NT2/D1 (cell line): ENCODE measurements around the gene TMEM154.

Experiments
- DNase-seq: peaks from one replicate; pipeline ENCODE4 v3.0.0-alpha.2; 2011; ENCODE audit warnings: low read depth, low spot score
- H3K27me3 ChIP-seq: 2 replicates; pipeline ENCODE4 v1.6.0; 2011; ENCODE audit warnings: mild to moderate bottlenecking; ENCODE audit not compliant: insufficient read length, insufficient read depth
- H3K36me3 ChIP-seq: 2 replicates; pipeline ENCODE4 v1.6.1; 2011; ENCODE audit warnings: mild to moderate bottlenecking, low read length, mixed read lengths; ENCODE audit not compliant: insufficient read depth, insufficient read length
- H3K4me1 ChIP-seq: 2 replicates; pipeline ENCODE4 v1.5.1; 2011; ENCODE audit not compliant: insufficient read depth, insufficient read length
- H3K4me3 ChIP-seq: 2 replicates; pipeline ENCODE4 v1.5.1; 2011; ENCODE audit warnings: low read depth; ENCODE audit not compliant: insufficient read length
- H3K9ac ChIP-seq: 2 replicates; pipeline ENCODE4 v1.6.0; 2011; ENCODE audit warnings: low read depth; ENCODE audit not compliant: insufficient read length
- H3K9me3 ChIP-seq: 2 replicates; pipeline ENCODE4 v1.5.1; 2011; ENCODE audit warnings: mild to moderate bottlenecking, low read length; ENCODE audit not compliant: insufficient read depth
- SUZ12 ChIP-seq: IDR thresholded peaks from 2 replicates; pipeline ENCODE4 v1.6.1; 2011; ENCODE audit not compliant: insufficient read length, insufficient read depth; ENCODE audit errors: extremely low read depth
- YY1 ChIP-seq: IDR thresholded peaks from 2 replicates; pipeline ENCODE4 v1.6.1; 2011; ENCODE audit not compliant: insufficient read length, insufficient read depth
- ZNF274 ChIP-seq: IDR thresholded peaks from 2 replicates; pipeline ENCODE4 v1.6.1; 2011; ENCODE audit warnings: mild to moderate bottlenecking, low read depth, low read length

TMEM154 gene

GRCh38 chr4:152585023-152585441 lies 94.8 kb downstream of the TMEM154 start:
- Histone ChIP-seq H3K27me3 (no peaks in the 10 kb centered on the region), H3K36me3 (no peaks in the 10 kb centered on the region), H3K9ac (no peak overlapping the region), H3K9me3 (peaks cover 7% of the 10 kb centered on the region; the same call in 1 of the 2 replicates), H3K4me3 (no peak overlapping the region), H3K4me1 (no peaks in the 10 kb centered on the region)
- DNase-seq, result no peak
- TF ChIP-seq YY1, result no peak
- TF ChIP-seq ZNF274, result no peak
- no peak for TF ChIP-seq SUZ12

GRCh38 chr4:152581536-152582160 lies 98.1 kb downstream of the TMEM154 start:
- no peaks in the 10 kb centered on the region for H3K4me1 ChIP-seq
- H3K4me3 ChIP-seq, result no peak overlapping the region
- no peak overlapping the region for H3K9ac ChIP-seq
- H3K9me3 ChIP-seq, result no peaks in the 10 kb centered on the region
- no peaks in the 10 kb centered on the region for H3K36me3 ChIP-seq
- DNase-seq, result no peak
- no peaks in the 10 kb centered on the region for H3K27me3 ChIP-seq
- TF ChIP-seq SUZ12 (no peak), ZNF274 (no peak), YY1 (no peak)

GRCh38 chr4:152579916-152580315 lies 99.9 kb downstream of the TMEM154 start:
- H3K9ac ChIP-seq, result no peak overlapping the region
- no peaks in the 10 kb centered on the region for H3K36me3 ChIP-seq
- DNase-seq, result no peak
- no peaks in the 10 kb centered on the region for H3K27me3 ChIP-seq
- TF ChIP-seq YY1, result no peak
- no peak for TF ChIP-seq SUZ12
- TF ChIP-seq ZNF274, result no peak
- no peaks in the 10 kb centered on the region for H3K4me1 ChIP-seq
- no peaks in the 10 kb centered on the region for H3K9me3 ChIP-seq
- H3K4me3 ChIP-seq, result no peak overlapping the region

- H3K9ac ChIP-seq, result no peak overlapping the region
- H3K4me3 ChIP-seq, result no peak overlapping the region
Observed at GRCh38 chr4:152579107-152579764, 100.6 kb downstream of the TMEM154 start.

GRCh38 chr4:152578670-152579069 lies 101.1 kb downstream of the TMEM154 start:
- TF ChIP-seq SUZ12 (no peak), ZNF274 (no peak), YY1 (no peak)
- no peak overlapping the region for H3K9ac ChIP-seq
- no peak overlapping the region for H3K4me3 ChIP-seq
- H3K9me3 ChIP-seq, result no peaks in the 10 kb centered on the region
- DNase-seq, result no peak
- no peaks in the 10 kb centered on the region for H3K36me3 ChIP-seq
- no peaks in the 10 kb centered on the region for H3K27me3 ChIP-seq
- H3K4me1 ChIP-seq, result no peaks in the 10 kb centered on the region

More at GRCh38 chr4:152579107-152579764, 100.6 kb downstream of the TMEM154 start:
- Histone ChIP-seq H3K27me3 (no peaks in the 10 kb centered on the region), H3K9me3 (no peaks in the 10 kb centered on the region), H3K36me3 (no peaks in the 10 kb centered on the region), H3K4me1 (no peaks in the 10 kb centered on the region)
- TF ChIP-seq YY1 (no peak), SUZ12 (no peak), ZNF274 (no peak)
- DNase-seq, result no peak

GRCh38 chr4:152577708-152578396 lies 101.9 kb downstream of the TMEM154 start:
- TF ChIP-seq YY1 (no peak), ZNF274 (no peak), SUZ12 (no peak)
- DNase-seq, result no peak

GRCh38 chr4:152575533-152575932 lies 104.3 kb downstream of the TMEM154 start:
- DNase-seq, result no peak
- TF ChIP-seq YY1 (no peak), SUZ12 (no peak), ZNF274 (no peak)

More at GRCh38 chr4:152577708-152578396, 101.9 kb downstream of the TMEM154 start:
- H3K27me3 ChIP-seq, result no peaks in the 10 kb centered on the region
- H3K4me3 ChIP-seq, result no peak overlapping the region
- H3K4me1 ChIP-seq, result no peaks in the 10 kb centered on the region
- H3K9ac ChIP-seq, result no peak overlapping the region
- H3K9me3 ChIP-seq, result no peaks in the 10 kb centered on the region
- no peaks in the 10 kb centered on the region for H3K36me3 ChIP-seq

More at GRCh38 chr4:152575533-152575932, 104.3 kb downstream of the TMEM154 start:
- no peak overlapping the region for H3K9ac ChIP-seq
- no peaks in the 10 kb centered on the region for H3K4me1 ChIP-seq
- no peak overlapping the region for H3K4me3 ChIP-seq
- H3K36me3 ChIP-seq, result no peaks in the 10 kb centered on the region
- no peaks in the 10 kb centered on the region for H3K9me3 ChIP-seq
- no peaks in the 10 kb centered on the region for H3K27me3 ChIP-seq
